Measurements from ENCODE around the gene LIN7C.
A peak's percentile ranks its signal among the peaks of the same experiment; 100 is the strongest.

Gene LIN7C

DNA sequence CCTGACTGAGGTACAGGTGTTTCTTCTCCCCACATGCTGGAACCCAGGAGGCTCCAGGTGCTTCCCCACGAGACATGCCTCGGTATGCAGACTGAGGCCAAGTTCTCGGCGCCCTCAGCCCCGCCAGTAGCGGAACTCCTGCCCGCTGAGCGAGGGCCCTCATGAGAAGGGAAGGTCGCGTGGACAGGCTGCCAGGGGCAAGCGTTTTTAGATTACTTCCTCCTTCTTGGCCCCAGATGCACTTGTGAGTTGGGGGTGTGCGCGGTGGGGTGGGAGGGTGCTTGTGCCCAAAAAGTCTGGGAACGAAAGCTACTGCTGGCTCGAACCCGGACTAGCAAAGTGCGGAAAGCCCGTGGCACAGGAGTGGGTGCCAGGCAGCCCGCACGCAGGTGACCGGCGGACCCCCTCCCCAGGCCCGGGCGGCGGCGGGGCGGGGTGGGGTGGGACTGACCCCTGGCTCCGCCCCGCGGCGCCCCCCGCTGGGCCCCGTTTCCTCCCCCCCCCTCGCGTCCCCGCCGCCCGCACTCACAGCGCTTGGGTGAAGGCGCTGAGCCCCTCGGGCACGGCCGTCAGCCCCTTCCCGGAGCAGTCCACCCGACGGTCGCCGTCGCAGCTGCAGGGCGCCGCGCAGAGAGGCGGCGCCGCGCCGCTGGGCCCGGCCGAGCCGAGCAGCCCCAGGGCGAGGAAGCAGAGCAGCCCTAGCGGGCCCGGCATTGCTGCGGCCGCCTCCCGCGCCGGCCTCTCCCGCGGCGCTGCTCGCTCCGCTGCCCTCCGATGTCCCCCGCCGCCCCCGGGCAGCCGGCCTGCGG is 34.8 kb downstream of the LIN7C start:
- intact Hi-C loops (cut with micrococcal nuclease): loop anchor here (1.0 to 2.0 kb wide), 2 partner anchors 35 to 108 kb away; partner anchors contain the start of genes CCDC34 and LIN7C
- Mint-ChIP-seq H3K9me3 (no peaks in the 10 kb centered on the region), H3K27me3 (peaks cover 26% of the 10 kb centered on the region)

DNA sequence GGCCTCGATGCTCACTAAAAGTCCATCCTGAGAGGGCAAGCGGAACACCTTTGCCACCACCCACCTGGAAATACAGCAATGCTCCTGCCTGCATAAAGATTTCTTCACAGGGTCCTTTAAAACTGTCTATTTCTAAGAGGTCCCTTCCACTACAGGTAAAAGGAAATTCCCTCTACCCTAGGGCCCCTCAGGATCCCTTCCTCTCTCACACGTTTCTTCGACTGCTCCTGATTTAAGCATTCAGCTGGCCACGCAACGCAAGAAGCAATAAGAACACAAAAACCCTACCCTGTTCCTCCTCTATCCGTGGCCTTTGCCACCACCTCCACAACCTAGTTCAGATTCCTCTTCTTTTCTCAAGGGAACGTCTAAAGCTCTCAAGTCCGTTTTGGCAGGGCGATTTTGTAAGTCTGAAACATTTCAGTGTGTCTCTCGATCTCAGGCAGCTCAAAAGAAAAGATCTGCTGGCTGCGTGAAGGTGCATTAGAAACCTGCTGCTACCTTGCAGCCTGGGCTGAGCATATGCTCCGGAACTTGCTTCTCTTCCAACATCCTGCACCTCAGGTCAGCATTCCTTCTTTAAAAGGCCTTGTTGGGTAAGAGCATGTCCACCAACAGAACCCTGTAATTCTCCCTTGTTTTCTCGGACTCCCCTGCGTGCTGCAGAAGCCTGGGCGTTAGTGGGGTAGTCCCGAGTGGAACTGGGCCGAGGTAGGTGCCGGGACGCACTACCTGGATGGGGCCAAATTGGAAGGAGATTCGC is 35.6 kb downstream of the LIN7C start:
- intact Hi-C loops (cut with micrococcal nuclease): loop anchor here (1.0 kb wide), 1 partner anchor 108 kb away; the partner anchor contains the start of gene CCDC34
- Mint-ChIP-seq H3K27me3 (peaks cover 26% of the 10 kb centered on the region), H3K27ac (peak overlapping the region; percentile 50), H3K4me1 (ENCODE audit: low read depth) (peaks cover 24% of the 10 kb centered on the region), H3K9me3 (no peaks in the 10 kb centered on the region), H3K36me3 (ENCODE audit: low read depth) (peaks cover 7% of the 10 kb centered on the region), H3K4me3 (peak overlapping the region; percentile 77)

More for the DNA sequence above, 34.8 kb downstream of the LIN7C start:
- Mint-ChIP-seq H3K4me3 (peak overlapping the region; percentile 87), H3K36me3 (ENCODE audit: low read depth) (peaks cover 7% of the 10 kb centered on the region), H3K27ac (peak overlapping the region; percentile 82), H3K4me1 (ENCODE audit: low read depth) (peaks cover 24% of the 10 kb centered on the region)

DNA sequence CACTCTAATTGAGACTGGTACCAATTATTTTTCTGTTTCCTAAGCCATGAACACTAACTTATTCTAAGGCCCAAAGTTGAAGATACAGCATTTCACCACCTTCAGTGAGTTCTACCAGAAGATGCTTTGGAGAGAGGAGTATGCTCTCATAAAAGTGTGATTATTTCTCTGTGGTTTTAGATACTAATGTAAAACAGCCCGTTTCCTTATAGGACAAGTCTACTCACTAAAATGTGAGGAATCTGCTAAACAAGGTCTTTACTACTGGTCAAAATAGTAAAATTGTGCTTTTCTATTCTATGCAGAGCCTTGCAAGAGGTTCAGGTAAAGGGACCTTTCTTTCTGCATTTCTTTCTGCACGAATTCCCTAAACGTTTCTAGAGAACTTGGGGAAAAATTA is 36.4 kb downstream of the LIN7C start:
- Mint-ChIP-seq H3K4me1 (ENCODE audit: low read depth) (peaks cover 24% of the 10 kb centered on the region), H3K27me3 (peaks cover 26% of the 10 kb centered on the region), H3K9me3 (no peaks in the 10 kb centered on the region), H3K27ac (no peak overlapping the region), H3K4me3 (no peak overlapping the region), H3K36me3 (ENCODE audit: low read depth) (peaks cover 7% of the 10 kb centered on the region)
- intact Hi-C loops (cut with micrococcal nuclease): no loop called here

DNA sequence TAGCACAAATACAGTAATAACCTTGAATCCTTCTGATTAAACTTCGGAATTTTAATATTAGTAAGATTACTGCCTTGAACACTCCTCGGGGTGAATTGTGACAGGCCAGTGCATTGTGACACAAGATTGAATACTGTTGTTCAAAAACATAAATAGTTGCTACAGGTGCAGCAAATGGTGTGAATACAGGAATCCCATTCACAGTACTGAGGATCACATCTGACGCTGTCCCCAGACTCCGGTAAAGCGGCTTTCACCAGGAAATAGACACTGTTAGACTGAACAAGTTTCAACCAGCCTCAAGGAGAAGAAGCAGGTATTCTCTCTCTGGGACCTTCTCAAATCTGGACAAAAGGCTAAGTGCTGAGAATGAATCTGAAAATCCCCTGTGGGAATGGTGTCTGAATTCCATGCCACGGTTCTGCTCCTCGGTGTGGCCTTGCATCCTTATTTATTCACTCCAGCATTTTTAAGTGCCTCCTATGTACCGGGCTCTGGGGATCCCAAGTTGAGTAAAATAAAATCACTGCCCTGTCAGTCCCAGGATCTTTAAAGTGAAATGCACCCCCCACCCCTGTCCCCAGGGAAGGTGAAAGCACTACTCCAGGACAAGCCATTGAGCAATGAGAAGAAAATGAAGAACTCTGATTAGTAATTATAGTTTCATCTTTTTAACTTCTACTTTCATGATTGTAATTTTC is 37.4 kb downstream of the LIN7C start:
- H3K27me3 Mint-ChIP-seq: peaks cover 26% of the 10 kb centered on the region
- peaks cover 24% of the 10 kb centered on the region for H3K4me1 Mint-ChIP-seq (ENCODE audit: low read depth)
- H3K9me3 Mint-ChIP-seq: no peaks in the 10 kb centered on the region
- peaks cover 7% of the 10 kb centered on the region for H3K36me3 Mint-ChIP-seq (ENCODE audit: low read depth)
- intact Hi-C loops (cut with micrococcal nuclease): no loop called here
- H3K4me3 Mint-ChIP-seq: no peak overlapping the region
- H3K27ac Mint-ChIP-seq: no peak overlapping the region

DNA sequence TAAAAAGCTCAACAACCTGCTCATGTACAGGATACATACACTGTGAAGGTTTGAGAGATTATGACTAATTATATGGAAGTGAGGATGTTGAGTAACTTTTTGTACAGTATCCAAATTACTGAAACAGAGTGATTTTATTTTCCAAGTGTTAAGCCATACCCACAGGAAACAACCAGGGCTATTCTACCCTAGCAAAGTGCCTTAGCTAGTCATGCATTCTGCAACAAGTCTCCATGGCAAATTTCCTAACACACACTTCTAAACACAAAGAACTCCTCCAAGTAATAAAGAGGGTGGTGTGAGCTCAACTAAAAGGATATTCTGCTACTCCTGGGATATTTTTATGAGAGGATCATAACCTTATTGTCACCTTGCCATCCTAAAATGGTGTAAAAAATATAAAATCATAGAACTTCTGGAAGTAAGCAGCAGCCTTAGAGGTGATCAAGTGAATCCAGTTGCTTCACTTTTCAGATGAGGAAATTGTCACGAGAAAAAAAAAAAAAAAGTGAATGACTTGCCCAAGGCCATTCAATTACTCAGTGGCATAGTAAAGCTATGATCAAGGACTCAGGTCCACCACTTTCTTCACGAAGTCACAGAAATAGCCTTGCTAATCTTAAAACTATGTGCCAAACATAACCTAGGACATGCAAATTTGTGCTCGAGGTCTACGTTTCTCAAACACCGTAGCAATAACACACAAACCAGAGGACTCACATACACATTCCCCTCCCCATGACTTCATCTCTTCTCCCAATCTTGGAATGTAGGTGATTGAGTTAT is 38.2 kb downstream of the LIN7C start:
- Mint-ChIP-seq H3K4me1 (ENCODE audit: low read depth) (peaks cover 24% of the 10 kb centered on the region), H3K4me3 (no peak overlapping the region), H3K27me3 (peaks cover 23% of the 10 kb centered on the region), H3K27ac (no peak overlapping the region), H3K36me3 (ENCODE audit: low read depth) (peaks cover 7% of the 10 kb centered on the region), H3K9me3 (no peaks in the 10 kb centered on the region)
- intact Hi-C loops (cut with micrococcal nuclease): no loop called here

DNA sequence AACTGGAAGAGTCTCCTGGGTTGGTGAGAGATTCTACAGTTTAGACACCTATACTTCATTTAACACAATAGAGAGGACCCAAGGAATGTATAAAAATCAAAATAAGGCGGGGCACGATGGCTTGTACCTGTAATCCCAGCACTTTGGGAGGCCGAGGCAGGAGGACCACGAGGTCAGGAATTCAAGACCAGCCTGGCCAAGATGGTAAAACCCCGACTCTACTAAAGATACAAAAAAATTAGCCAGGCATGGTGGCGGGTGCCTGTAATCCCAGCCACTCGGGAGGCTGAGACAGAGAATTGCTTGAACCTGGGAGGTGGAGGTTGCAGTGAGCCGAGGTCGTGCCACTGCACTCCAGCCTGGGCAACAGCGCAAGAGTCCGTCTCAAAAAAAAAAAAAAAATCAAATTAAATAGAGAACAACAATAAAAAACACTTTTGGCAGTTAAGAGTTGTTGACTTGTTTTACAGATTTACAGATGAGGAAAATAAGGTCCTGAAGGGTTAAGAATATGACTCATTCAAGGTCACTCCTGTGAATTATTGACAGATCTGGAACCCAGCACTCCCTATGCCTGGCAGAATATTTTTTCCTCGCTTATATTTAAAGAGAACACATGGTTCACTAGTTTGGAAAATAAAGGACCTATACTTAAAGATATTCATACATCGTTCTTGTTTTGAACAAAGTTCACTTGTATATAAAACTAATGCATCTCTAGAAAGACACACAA is 39.2 kb downstream of the LIN7C start:
- Mint-ChIP-seq H3K9me3 (no peaks in the 10 kb centered on the region), H3K27ac (no peak overlapping the region), H3K36me3 (ENCODE audit: low read depth) (peaks cover 2% of the 10 kb centered on the region), H3K4me1 (ENCODE audit: low read depth) (peaks cover 19% of the 10 kb centered on the region), H3K27me3 (peaks cover 13% of the 10 kb centered on the region), H3K4me3 (no peak overlapping the region)
- intact Hi-C loops (cut with micrococcal nuclease): no loop called here

DNA sequence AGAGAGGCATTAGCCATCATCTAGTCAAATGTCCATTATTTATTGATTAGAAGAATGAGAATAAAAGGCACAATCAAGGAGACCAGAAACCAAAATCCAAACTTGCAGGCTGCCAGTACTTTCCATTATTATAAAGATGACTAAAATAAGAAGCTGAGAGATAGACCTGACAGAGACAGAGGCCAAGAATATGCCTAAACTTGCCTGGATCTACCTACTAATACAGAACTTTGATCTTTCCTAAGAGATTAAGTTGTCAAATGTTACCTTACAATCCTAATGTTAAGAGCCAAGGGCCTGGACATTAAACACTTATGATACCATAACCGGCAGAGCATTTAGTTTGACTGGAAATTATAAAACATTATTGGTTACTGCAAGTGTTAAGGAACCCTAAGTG is 40.2 kb downstream of the LIN7C start:
- intact Hi-C loops (cut with micrococcal nuclease): no loop called here
- H3K27me3 Mint-ChIP-seq: peaks cover 10% of the 10 kb centered on the region
- H3K4me3 Mint-ChIP-seq: no peak overlapping the region
- peaks cover 16% of the 10 kb centered on the region for H3K4me1 Mint-ChIP-seq (ENCODE audit: low read depth)
- H3K9me3 Mint-ChIP-seq: no peaks in the 10 kb centered on the region
- no peaks in the 10 kb centered on the region for H3K36me3 Mint-ChIP-seq (ENCODE audit: low read depth)
- no peak overlapping the region for H3K27ac Mint-ChIP-seq

DNA sequence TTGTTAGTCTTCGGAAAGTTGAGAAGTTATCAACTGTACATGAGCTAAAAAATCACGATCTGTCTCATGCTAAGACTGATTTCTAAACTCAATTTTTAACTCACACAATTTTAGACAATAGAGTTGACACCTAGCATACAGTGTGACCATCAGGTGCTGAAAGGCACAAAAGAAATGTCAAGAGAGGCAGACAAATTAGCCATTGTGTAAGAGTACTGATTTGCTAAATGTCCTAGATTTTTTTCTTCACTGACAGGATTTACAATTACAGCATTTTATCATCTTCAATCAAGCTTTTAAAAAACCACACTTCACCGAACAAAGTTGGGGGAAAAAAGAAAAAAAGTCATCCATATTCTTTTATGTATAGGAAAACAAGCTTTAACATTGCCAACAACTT is 40.9 kb downstream of the LIN7C start:
- Mint-ChIP-seq H3K4me1 (ENCODE audit: low read depth) (peaks cover 9% of the 10 kb centered on the region), H3K36me3 (ENCODE audit: low read depth) (no peaks in the 10 kb centered on the region), H3K27me3 (peaks cover 3% of the 10 kb centered on the region), H3K9me3 (no peaks in the 10 kb centered on the region), H3K4me3 (no peak overlapping the region), H3K27ac (no peak overlapping the region)
- intact Hi-C loops (cut with micrococcal nuclease): no loop called here

DNA sequence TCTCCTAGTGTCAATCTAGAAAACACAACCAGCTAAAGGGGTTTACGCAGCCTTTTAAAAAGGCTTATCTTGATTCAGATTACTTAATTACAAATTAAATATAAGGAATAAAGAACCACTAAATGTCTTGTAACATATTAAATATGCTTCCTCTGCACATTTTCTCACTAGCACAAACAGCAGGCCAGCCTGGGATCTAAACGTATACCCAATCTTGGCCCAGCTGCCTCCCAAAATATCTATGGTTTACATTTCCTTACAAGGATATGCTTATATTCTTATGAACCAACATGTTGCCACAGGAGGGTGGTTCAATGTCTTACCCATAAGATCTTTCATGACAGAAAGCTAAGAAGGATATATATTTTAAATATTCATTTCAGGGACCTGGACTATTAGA is 41.7 kb downstream of the LIN7C start:
- intact Hi-C loops (cut with micrococcal nuclease): no loop called here
- Mint-ChIP-seq H3K4me3 (no peak overlapping the region), H3K4me1 (ENCODE audit: low read depth) (peaks cover 5% of the 10 kb centered on the region), H3K36me3 (ENCODE audit: low read depth) (no peaks in the 10 kb centered on the region), H3K9me3 (no peaks in the 10 kb centered on the region), H3K27me3 (no peaks in the 10 kb centered on the region), H3K27ac (no peak overlapping the region)

DNA sequence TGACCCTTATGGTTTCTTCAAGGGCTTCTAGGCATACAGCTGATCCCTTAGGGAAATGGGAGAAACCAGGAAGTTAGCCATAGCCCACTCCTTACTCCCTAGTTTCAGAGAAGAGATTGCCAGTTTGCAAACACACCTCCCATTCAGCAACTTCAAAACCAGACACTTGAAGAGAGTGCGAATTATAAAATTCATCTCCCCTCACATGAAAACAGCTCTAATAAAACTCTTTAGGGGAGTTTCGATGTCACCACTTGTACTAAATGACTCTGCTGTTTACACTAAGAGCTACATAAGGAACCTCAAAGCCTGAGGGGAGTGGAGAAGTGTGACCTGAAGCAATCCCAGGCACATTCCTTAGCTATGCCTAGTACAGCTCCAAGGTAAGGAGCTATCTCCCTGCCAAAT is 42.3 kb downstream of the LIN7C start:
- H3K9me3 Mint-ChIP-seq: no peaks in the 10 kb centered on the region
- H3K27me3 Mint-ChIP-seq: no peaks in the 10 kb centered on the region
- intact Hi-C loops (cut with micrococcal nuclease): no loop called here
- no peaks in the 10 kb centered on the region for H3K36me3 Mint-ChIP-seq (ENCODE audit: low read depth)
- no peak overlapping the region for H3K4me3 Mint-ChIP-seq
- H3K27ac Mint-ChIP-seq: peak overlapping the region; percentile 46
- peaks cover 5% of the 10 kb centered on the region for H3K4me1 Mint-ChIP-seq (ENCODE audit: low read depth)

DNA sequence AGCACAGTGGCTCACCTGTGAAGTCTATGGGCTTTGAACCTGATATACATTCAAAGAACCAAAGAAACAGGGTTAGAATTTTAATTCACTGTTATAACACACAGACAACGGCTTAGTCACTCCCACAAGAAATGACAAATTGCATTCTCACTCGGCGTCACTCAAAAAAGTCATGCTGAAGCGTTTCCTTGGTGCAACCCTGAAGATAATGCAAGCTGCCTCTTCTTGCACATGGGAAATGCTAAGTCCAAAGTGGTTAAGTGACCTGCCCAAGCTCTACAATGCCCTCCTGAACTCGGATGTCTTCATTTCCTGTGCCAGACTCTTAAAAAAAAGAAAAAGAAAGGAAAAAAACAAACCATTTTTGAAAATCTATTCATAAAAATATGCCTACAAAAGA is 44.0 kb downstream of the LIN7C start:
- H3K4me1 Mint-ChIP-seq (ENCODE audit: low read depth): peaks cover 5% of the 10 kb centered on the region
- intact Hi-C loops (cut with micrococcal nuclease): no loop called here
- H3K36me3 Mint-ChIP-seq (ENCODE audit: low read depth): no peaks in the 10 kb centered on the region
- H3K27me3 Mint-ChIP-seq: no peaks in the 10 kb centered on the region
- H3K4me3 Mint-ChIP-seq: no peak overlapping the region
- no peak overlapping the region for H3K27ac Mint-ChIP-seq
- no peaks in the 10 kb centered on the region for H3K9me3 Mint-ChIP-seq

DNA sequence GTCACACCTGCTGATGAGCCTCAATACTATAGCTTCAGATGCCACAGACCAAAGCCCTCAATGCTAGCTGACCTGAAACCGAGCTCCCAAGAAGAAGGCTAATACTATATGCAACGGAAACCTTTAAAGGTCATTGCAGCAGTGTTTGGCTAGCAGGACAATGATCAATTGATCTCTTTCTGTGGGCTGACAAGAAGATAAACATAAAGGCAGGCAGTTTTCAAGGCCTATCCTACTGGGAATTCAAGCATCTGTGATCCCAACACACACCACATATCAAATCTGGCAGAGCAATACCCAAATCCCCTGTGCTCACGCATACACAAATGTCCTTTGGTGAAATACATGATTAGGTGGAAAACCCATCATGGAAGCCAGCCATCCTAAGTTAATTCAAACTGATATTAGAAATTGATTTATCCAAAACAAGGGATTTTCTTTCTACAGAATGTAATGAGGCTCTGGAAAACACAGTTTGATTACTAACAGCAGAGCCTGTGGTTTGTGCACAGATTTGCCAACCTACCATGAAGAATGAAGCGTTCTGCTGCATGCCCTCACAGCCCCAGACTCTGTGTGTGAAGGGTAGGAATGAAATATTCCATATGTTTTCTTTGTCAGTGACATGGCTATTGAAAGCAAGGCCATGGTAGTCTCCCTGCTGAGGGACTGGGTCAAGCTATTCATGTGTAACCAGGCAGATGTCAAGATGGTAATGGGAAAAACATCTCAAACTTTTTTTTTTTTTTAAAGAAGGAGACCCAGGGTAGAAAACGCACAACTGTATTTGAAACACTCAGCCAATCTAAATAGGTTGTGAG is 46.2 kb downstream of the LIN7C start:
- Mint-ChIP-seq H3K4me1 (ENCODE audit: low read depth) (peaks cover 5% of the 10 kb centered on the region), H3K36me3 (ENCODE audit: low read depth) (no peaks in the 10 kb centered on the region), H3K9me3 (no peaks in the 10 kb centered on the region), H3K4me3 (no peak overlapping the region), H3K27ac (no peak overlapping the region), H3K27me3 (no peaks in the 10 kb centered on the region)
- intact Hi-C loops (cut with micrococcal nuclease): no loop called here

Measured in dendritic cell treated with granulocyte-macrophage colony-stimulating factor and Interleukin-4, amounts not matched to agents 40 ng/mL and 50 ng/mL, for 4 days (primary cell).